ENCODE measurements around the gene HOXB9.

Gene HOXB9

DNA sequence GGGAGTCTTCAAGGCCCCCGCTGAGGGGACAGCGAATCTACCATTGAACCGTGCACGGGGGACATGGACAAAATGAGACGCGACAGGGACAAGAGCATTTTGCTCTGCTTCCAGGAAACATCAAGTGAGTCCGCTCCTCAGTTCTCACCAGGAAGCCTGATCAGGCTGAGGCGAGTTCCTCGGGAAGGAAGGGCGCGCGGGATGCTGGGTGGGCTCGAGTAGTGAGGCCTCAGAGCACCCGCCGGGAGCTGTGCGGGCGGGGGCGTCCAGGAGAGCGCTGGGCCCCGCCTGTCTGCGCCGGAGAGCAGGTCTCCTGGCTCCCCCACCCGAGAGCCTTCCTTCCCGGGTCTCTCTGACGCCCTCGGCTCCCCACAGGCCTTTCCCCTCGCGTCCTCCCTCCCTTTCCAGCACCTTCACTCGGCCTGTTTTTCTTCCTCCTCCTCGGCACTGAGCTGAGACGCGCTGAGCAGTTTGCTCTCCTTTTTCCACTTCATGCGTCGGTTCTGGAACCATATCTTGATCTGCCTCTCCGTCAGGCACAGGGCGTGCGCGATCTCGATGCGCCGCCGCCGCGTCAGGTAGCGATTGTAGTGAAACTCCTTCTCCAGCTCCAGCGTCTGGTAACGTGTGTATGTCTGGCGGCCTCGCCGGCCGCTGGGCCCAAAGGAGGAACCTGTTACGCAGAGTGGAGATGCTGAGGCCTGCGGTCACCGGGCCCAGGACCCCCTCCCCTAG is 30.0 kb downstream of the HOXB9 start:
- DNase-seq = peak; percentile 66 to 72

GRCh38 chr17:48595278-48595999 is 30.7 kb downstream of the HOXB9 start:
- no peak for DNase-seq

DNA sequence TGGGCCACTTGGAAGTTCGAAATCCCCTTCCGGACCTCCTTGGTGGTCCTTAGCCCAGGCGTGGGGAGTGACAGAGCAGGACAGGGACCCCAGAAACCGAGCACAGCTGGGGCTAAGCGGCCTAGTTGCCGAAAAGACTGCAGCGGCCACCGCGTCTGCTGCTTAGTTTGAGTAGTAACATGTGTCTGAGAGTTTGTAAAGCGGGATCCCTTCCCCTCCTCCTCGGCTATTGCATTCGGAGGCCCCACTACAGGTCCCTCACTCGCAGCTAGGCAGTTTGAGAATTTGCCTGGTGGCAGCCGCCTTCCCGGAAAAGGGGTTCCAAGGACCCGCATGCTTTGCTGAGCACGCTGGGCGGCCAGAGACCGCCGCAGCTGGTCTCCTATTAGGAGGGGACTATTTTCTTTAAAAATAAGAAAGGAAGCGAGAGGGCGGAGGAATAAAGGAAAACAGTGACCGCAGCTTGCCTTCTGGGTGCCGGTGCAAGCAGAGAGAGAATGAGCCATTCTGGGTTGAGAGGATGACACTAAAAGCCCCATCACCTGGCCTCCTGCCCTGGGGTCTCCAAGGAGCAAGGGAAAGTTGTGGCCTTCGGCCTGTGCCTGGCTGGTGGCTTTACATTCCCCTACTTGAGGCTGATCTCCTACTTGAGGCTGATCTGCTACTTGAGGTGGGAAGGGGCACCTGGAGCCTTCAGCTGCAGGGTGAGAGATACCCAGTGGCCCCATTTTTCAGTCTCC is 31.4 kb downstream of the HOXB9 start:
- no peak for DNase-seq

DNA sequence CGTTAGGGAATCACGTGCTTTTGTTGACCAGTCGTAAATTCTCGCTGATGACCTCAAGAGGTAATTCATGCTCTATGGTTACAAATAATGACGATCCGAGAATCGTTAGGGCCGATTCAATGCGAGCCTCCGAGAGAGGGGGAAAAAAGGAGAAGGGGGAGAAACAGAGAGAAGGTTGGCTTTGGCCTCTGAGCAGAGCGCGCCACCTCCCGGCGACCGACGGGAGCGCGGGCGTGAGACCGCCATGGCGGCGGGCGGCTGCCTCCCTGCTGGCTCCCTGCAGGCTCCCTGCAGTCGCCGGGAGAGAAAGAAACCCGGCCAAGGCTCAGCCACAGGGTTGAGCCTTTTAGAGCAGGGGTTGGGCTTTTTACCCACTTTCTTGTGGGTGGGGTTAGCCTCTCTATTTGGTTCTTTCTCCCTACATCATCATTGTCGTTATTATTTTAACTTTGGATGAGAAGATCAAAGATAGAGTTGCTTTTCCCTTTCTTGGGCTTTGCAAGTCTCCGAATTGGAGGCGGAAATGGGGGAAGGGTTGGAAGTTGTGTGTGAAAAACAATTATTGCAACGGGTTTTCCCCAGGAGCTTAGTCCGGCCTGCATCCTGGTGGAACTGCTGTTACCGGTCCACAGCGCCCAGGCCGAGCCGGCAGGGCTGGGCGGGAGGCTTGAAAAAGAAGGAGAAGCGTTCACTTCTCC is 32.2 kb downstream of the HOXB9 start:
- peak; percentile 87 to 92 for DNase-seq

GRCh38 chr17:48593126-48593829 is 32.9 kb downstream of the HOXB9 start, which contains the start of gene HOXB5:
HOXB5 (minus strand) TSS chr17:48593779; CDS start chr17:48593682, 97 bp downstream.
- peak in 1 of 2 experiments; percentile 59 for DNase-seq

DNA sequence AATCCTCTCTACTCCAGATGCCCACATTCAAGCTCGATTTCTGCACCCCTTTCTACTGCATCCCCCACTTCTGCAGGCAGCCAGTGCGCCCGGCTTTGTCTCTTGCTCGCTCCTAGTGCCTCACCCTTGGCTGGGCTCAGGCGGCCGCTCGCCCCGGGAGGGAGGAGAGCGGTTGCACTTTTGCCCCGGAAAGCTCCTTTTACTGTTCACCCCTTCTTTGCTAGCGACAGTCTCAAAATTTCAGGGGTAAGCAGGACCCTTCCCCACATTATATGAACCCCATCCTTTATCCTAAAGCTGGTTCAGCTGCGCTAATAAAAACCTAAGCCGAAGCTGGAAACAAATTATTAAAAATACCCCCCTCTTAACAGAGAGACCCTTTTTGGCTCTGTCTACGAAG is 33.6 kb downstream of the HOXB9 start:
- no peak for DNase-seq

GRCh38 chr17:48592057-48592514 is 34.1 kb downstream of the HOXB9 start:
- no peak for DNase-seq

- DNase-seq = no peak
These were observed 34.7 kb downstream of the HOXB9 start for GRCh38 chr17:48591255-48592056.

- no peak for DNase-seq
These were observed 35.5 kb downstream of the HOXB9 start for GRCh38 chr17:48590607-48591161.

GRCh38 chr17:48589831-48590606 is 36.1 kb downstream of the HOXB9 start, which contains the start of gene HOXB3:
HOXB3 (minus strand) TSS chr17:48590241; CDS start chr17:48552474, 37,767 bp downstream.
- no peak for DNase-seq

DNA sequence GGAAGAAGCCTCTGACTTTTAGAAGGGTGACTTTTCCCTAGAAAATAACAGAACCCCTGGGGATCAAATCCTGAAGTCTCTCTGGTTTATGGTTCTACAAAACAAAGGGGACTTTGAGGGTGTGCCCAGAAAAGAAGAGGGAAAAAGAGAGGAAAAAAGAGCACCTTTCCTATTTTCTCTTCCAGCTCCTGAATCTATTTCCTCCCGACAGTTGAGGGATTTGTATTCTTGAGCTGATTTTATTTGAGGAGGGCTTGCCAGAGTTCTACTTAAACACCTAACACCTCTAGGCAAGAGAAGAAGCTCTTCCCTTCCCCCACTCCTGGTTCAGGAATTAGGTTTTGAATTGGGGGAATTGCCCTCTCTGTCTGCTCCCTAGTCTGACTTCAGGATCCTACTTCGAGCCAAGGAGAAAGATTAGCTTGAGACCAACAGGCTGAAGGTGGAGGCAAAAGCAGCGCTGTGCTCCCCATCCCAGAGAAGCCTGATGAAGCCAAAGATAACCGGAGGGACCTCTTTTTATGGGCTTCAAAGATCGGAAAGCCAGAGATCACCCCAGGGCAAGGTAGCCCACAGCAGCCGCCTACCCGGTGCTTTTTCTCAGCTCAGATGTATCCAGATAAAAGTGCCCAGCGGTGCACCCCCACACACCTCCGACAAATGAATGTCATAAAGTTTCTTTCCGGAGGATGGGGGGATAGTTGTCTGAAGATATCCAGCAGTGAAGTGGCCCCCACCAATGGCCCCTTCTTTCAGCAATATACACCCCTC is 36.9 kb downstream of the HOXB9 start:
- DNase-seq = no peak

DNA sequence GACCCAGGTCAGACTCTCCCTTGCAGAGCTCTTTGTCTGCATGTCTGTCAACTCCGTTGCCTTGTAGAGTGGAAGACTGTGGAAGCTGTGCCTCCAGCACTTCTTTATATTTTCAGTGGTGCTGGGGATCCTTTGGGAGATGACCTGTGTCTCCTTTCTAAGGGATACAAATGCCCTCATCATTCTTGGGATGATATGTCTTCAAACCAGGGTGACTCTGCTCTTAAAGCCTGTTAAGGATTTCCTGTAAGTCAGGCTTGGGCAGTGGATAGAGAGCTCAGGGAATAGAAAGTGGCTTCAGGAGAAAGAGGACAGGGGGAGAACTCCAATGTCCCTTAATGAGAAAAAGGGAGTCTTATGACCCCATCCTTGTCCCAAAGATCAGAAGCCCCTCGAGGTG is 37.6 kb downstream of the HOXB9 start:
- no peak for DNase-seq

DNA sequence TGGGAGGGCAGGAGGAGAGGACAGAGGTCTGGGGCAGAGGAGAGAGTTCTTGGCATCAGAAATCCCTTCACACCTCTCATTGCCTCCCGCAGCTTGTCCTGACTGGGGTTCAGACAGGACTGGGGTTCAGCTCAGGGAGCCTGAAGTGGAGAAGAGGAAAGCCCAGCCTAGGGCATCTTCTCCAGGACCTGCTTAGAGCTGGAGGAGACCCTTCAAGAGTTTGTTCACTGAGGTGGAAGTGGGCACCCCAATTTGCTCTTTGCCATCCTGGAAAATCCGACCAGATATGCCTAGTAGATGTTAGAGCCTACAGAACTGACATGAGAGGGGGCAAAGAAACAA is 38.1 kb downstream of the HOXB9 start:
- DNase-seq = no peak

DNA sequence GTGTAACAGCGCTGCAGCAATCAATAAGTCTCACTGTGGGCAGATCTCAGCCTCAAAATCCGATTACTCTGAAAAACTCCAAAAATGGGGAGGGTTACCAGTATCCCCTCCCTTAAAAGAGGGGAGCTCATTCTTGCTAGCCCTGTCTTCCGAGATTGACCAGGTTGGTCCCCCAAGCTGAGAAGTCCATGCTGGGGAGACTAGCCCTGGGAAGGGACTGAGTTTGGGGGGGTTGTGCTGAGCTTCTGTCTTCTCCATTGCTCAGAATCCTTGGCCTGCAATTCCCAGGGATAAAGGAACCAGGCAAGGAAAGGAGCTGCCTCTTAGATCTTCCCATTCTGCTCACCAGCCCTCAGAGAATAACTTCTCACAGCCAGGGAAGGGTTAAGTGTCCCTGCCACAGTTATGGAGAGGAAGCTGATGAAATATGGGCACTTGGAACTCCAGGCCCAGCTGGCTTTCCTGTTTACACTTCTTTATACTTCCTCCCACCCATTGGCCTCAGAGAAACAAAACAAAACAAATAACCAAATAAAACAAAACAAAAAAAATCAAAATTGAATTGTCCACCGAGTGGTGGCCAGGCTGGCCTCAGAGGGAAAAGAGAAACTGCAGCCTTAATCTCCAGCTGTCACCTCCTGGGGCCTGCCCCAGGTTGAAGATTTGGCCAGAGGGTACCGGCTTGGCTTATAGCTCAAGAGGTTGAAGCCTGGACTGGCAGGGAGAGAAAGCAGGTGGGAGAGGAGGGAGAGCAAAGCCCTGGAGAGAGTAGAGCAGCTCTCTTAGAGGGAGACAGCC is 38.7 kb downstream of the HOXB9 start:
- DNase-seq = no peak

DNA sequence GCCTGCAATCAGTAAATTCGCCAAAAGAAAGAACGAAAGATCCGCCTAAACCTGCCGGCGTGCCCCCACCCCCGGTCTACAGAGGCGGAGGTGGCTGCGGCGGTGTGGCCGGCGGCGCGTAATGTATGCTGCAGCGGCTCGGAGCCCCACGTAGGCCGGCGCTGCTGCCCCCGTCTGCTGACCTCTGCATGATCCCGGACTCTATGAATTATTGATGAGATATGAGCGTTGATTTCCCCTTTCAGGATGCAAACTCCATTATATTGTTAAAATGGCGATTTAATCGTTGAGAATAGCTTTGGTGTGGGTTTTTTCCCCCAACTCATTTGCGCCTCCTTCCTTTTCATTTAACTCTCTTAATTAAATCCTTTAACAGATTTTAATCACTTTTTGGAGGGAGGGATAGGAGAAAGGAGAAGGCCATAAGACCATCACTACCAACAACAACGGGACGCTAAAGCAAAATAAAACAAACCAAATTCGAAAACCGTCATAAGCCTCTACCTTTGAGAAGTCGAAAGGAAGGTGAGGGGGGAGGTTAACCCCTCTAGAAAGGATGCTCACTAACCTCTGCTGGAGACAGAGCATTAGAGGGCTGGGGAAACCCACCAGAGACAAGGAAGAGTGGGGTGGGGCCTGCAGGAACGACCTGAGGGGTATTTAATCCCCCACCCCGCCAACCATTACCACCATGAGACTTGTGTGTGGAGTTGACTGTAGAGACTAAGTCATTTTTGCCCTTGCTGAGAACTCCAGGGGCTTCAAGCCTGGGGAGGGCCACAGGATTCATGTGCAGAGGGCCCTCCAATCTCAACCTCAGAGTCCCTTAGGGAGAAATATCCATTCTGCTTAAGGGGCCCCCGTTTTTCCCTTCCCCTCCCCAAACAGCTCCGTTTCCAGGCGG is 39.6 kb downstream of the HOXB9 start:
- peak in 1 of 2 experiments; percentile 58 for DNase-seq

DNA sequence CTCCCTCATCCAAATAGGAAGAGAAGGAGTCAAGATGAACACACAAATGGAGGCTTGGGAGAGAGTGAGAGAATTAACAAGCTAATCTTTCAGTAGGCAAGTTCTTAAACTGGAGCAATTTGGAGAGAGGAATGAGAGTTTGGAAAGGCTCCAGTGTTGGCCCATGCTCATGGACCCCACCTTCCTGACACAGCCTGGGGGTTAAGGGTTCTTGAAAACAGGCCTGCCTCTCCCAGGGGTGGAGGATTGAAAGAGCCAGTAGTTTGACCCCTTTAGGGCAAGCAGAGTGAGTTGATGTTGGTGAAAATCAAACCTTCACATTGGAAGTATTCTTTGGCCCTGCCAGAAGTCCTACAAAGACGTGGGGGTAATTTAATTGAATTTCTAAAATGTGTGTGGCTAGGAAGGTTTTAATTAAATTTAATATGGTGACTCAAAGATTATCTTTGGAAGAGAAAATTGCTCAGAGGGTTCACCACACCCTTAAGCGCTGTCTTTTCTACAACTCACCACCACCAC is 41.9 kb downstream of the HOXB9 start:
- DNase-seq = no peak

DNA sequence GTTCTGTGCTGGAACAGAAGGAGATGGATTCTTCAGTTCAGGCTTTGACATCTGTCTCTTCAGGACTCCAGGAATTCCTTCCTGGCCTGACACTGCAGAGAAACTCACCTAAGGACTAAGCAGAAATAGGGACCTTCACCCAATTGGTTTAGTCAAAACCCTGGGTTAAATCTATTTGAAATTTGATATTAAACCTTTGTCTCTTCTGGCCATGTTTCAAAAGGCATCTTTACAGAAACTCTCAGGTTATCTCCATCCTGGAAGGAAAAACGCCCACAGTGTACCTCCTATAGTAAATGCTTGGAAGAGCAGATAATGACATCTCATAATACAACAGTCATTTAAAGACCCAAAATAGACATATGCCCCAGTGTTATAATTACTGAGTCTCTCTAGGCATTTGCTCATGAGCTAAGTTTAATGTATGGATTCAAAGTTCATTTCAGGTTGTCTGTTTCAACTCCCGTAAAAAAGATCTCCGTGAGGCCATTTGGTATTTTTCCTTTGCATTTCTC is 42.4 kb downstream of the HOXB9 start:
- no peak for DNase-seq

All from activated T-cell treated with anti-CD3 and anti-CD28 coated beads, Interleukin-2, amount 50 U/mL, for 48 hours (primary cell).